GM21619 (cell line): ENCODE data around the gene HDDC2.
"Not testable (repeated sequence)": the region's sequence is repeated elsewhere in the genome, so short reads cannot be mapped to it uniquely, and the experiment has no call there.

Experiments used
- ATAC-seq: cut with Tn5 transposase; IDR thresholded peaks from one replicate; pipeline ENCODE4 v1.9.1; 2021; ENCODE audit not compliant: unreplicated experiment

HDDC2 gene

GRCh38 chr6:125307150-125307838 lies 5.5 kb upstream of the HDDC2 start:
- no peak for ATAC-seq

DNA sequence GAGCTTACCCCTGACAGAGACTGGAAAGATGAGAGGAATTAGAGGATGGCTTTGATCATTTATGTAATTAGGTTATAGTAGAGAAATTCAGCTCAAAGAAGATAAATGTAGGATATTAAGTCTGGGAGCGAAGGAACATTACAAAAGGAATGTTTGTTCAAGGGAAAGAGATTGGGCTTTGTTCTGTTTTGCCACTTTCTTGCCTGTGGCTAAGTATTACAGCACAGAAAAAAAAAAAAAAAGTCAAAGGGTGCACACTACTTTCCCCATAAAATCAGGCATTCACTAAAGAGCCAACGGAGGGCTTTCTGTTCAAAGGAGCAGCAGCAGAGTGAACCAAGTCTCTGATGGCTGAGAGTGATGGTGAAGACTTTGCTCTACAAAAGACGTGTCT lies 5.0 kb upstream of the HDDC2 start:
- no peak for ATAC-seq

GRCh38 chr6:125304970-125305660 lies 3.3 kb upstream of the HDDC2 start:
- no peak for ATAC-seq

DNA sequence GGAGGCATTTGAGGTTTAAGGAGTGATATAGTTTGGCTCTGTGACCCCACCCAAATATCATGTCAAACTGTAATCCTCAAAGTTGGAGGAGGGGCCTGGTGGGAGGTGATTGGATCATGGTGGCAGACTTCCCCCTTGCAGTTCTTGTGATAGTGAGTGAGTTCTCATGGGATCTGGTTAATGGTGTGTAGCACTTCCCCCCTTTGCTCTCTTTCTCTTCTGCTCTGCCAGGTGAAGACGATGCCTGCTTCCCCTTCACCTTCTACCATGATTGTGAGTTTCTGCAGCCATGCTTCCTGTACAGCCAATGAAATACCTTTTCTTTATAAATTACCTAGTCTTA lies 1.7 kb upstream of the HDDC2 start:
- no peak for ATAC-seq

DNA sequence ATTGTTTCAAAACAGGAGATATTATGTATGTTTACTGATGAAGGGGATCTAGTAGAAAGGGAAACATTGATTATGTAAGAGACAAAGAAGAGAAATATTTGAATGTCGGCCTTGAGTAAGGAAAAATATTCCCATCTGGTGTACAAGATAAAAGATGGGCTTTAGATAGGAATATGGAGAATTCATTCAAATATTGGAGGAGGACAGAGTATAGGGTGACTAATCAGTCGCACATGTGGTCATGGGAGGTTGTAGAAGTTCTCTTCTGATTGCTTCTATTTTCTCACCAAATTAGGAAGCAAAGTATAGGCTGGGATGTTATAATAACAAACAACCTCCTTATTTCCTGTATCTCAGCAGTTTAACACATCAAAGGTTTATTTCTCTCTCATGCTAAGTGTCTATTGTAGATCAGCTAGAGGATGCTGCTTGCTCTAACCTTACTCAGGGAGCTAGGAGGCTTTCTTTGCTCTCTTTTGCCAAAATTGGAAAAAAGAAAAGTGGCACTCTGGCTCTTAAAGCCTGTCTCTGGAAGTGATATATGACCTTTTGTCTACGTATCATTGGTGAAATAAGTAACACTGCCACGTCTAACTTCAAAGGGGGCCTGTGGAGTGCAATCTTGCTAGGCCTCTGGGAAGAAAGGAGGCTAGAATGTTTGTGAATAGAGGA lies 1.2 kb upstream of the HDDC2 start:
- no peak for ATAC-seq

GRCh38 chr6:125300992-125301434 lies 754 bp downstream of the HDDC2 start:
- ATAC-seq = no peak

DNA sequence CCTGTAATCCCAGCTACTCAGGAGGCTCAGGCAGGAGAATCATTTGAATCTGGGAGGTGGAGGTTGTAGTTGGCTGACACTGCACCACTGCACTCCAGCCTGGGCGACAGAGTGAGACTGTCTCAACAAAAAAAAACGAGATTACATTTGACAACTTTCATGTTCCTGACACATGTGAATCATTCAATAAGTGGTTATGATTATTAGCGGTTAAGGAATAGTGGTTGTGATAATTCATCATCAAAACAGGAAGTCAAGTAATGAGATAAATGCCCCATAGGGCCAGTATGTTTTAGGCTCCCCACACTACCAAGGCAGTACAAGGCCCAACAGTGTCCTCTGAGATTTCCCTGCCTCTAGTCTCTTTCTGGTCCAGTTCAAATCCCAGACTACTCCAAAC lies 2.5 kb downstream of the HDDC2 start:
- ATAC-seq = no peak

- ATAC-seq = no peak
Observed at GRCh38 chr6:125296471-125296870, 5.3 kb downstream of the HDDC2 start.

DNA sequence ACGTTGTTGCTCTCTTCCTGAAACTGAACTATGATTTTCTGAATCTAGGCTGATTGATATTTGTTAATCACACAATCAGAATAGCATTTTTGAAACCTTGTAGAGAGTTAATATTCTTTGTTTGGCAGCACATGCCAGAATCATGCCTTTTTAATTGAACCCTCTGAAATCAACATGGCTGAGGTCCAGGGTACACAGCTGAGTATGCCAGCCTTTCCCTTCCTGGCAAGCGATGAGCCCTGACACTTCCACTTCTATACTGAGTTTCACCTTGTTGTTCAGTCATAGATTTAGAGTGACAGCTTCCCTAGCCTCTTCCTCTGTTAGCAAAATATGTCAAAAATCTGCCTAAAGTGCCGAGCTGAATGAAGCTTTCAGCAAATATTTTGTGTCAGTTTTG lies 6.8 kb downstream of the HDDC2 start:
- ATAC-seq = no peak

- no peak for ATAC-seq
Observed at GRCh38 chr6:125294036-125294435, 7.7 kb downstream of the HDDC2 start.

GRCh38 chr6:125293587-125293986 lies 8.2 kb downstream of the HDDC2 start:
- no peak for ATAC-seq

- ATAC-seq = no peak
Observed at GRCh38 chr6:125287718-125288117, 14.0 kb downstream of the HDDC2 start.

DNA sequence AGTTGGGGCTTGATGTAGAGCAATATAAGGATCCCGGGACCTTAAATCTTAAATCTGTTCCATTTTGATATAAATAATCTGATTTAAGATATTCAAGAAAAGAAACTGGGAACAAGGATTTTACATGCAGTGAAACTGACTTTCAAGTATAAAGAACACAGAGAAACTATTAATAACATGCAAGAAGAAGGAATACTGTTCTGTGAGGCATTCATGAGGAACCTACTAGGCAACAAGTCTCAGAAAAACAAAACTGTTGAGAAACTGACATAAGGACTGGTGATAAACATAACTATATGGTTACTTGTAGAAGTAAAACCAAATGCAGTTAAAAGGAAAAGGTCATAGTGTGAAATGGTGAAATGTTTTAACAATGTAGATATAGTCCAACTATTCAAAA lies 15.8 kb downstream of the HDDC2 start:
- ATAC-seq = no peak

DNA sequence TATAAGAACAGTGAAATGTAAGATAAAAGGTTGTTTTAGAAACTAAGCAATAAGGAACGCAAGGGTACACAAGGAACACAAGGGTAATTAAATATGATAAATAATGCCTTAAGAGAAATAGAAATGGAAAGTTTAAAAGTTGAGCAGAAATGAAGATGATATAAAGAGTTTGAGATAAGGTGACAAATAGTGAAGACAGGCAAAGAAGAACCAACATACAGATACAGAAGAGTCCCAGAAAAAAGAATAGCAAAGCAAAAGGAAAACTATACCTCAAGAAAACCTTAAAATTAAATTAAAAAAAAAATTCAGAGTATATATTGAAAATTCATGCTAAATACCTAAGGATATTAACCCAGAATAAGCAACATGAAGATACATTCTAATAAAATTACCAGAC lies 16.4 kb downstream of the HDDC2 start:
- no peak for ATAC-seq

DNA sequence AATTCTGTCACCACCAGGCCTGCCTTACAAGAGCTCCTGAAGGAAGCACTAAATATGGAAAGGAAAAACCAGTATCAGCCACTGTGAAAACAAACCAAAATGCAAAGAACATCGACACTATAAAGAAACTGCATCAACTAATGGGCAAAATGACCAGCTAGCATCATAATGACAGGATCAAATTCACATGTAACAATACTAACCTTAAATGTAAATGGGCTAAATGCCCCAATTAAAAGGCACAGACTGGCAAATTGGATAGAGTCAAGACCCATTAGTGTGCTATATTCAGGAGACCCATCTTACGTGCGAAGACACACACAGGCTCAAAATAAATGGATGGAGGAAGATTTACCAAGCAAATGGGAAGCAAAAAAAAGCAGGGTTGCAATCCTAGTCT lies 19.3 kb downstream of the HDDC2 start:
- not testable (repeated sequence) for ATAC-seq

- ATAC-seq = not testable (repeated sequence)
Observed at GRCh38 chr6:125280370-125281035, 21.3 kb downstream of the HDDC2 start.

DNA sequence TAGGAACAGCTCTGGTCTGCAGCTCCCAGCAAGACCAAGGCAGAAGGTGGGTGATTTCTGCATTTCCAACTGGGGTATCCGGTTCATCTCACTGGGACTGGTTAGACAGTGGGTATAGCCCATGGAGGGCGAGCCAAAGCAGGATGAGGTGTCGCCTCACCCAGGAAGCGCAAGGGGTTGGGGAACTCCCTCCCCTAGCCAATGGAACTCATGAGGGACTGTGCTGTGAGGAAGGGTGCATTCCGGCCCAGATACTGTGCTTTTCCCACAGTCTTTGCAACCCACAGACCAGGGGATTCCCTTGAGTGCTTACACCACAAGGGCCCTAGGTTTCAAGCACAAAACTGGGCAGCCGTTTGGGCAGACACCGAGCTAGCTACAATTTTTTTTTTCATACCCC lies 21.8 kb downstream of the HDDC2 start:
- no peak for ATAC-seq

DNA sequence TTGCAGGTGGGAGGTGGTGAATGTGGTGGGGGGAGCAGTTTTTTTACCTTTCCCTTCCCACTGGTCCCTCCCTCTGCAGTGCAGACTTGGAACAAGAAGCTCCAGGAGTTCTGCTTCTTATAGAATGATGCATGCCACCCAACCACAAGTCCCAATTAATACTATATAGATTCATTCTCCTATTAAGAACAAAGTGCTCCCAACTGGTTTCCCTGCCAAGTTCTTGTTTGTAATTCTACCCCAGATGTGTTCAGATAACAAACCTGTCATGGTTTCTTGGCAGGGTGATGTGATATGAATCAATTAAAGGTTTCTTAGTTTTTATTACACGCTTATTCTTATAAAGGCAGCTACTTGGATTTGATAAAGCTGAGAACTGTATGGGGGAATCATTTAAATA lies 23.9 kb downstream of the HDDC2 start:
- no peak for ATAC-seq

DNA sequence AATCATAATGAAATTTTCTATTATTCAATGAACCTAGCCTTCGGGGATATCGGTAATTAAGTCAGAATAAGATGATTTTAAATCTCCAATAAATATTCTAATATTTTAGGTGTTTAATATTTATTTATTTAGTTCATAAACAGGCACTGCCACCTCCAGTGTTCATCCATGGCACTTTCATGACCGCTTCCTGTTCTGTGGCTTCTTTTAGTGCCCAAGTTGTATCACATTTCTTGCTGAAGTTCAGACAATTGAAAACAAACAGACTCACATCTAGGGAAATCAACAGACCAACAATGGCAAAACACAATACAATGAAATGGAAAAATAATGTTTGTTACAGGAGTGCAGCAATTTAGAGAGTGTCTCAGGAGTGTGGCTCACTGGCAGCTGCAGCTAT lies 26.0 kb downstream of the HDDC2 start:
- ATAC-seq = no peak

DNA sequence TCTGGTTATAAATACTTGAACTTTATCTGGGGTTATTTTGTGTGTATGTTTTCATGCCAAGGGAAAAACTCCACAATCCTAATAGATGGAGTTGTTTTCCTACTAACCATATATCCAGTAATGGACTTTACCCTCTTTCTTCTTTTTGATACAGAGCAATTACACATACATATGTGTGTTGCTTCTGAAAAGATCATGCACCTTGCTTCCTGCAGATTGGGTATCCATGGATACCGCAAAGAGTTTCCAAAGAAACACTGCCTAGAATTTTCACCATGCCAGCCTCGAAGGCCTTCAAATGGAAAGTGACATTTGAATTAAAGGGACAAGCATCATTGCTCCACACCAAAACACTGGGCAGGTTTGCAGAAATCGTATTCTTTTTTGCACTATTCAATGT lies 26.8 kb downstream of the HDDC2 start:
- ATAC-seq = no peak

DNA sequence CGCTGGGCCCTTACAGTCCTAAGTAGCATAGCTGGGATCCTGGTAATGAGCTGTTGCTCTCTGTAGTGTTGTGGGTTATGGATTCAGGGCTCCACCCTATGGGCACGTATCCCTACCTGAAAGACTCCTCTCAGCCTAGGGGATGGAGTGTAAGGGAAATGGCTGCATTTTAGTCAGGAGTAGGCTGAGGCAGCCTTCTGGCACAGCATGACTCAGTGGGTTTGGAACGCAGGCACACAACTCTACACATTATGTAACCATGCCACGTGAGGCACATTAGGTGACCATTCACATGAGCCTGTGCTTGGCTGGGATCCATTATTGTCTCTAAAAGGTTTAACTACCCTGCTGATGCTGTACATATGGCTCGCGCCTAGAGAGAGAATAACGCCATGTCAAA lies 27.8 kb downstream of the HDDC2 start:
- no peak for ATAC-seq

- no peak for ATAC-seq
Observed at GRCh38 chr6:125273251-125273650, 28.5 kb downstream of the HDDC2 start.
